SK-N-SH (cell line): ENCODE measurements around the gene NHLH1. TPM values are rescaled to one million over a fixed set of nuclear protein-coding genes. Genes with fewer than 3 reads are reported as not detected.

Experiments
- CTCF ChIA-PET: fragments of 300-600, 350-600 bp; formaldehyde crosslinking; extraction: SDS; loops from one replicate; lab custom pipeline; 2021; lab: Yijun Ruan, JAX
- POLR2A ChIA-PET: fragments of 350-600 bp; sonication (Branson Sonifier 250); formaldehyde crosslinking; extraction: SDS; loops from one replicate; lab custom pipeline; 2020; ENCODE audit warnings: antibody characterized with exemption, inconsistent platforms; lab: Yijun Ruan, JAX
- DNase-seq: peaks from one replicate; pipeline ENCODE4 v3.0.0; 2012
- H2AFZ ChIP-seq: fragments of 200-600 bp; sonication (generic); 2 replicates; pipeline ENCODE4 v1.8.1; 2016; ENCODE audit warnings: antibody characterized with exemption, mild to moderate bottlenecking, low read depth
- H3F3A ChIP-seq: fragments of 200-600 bp; sonication (generic); replicated peaks from 2 replicates; pipeline ENCODE3; 2016; ENCODE audit warnings: antibody characterized with exemption, mild to moderate bottlenecking; ENCODE audit not compliant: insufficient read depth
- H3K27ac ChIP-seq, 2 experiments: fragments of 200-500 bp in 1 of 2; fragments of 200-600 bp in 1 of 2; sonication (Bioruptor generic) in 1 of 2; sonication (generic), shearing (Covaris generic) in 1 of 2; 2 replicates each; pipeline versions ENCODE4 v1.5.1 to v1.6.1; 2014 to 2016; ENCODE audit warnings: low read depth in 2 of 2, inconsistent platforms in 1 of 2, low read length in 1 of 2, mild to moderate bottlenecking in 1 of 2, mixed read lengths in 1 of 2
- H3K27me3 ChIP-seq: fragments of 200-600 bp; sonication (generic), shearing (Covaris generic); 2 replicates; pipeline ENCODE4 v1.6.1; 2016; ENCODE audit warnings: mixed run types; ENCODE audit not compliant: insufficient read depth
- H3K36me3 ChIP-seq, 2 experiments: fragments of 200-500 bp in 1 of 2; fragments of 200-600 bp in 1 of 2; sonication (Bioruptor generic) in 1 of 2; sonication (generic) in 1 of 2; replicated peaks in 1 of 2; 2 replicates each; pipeline versions ENCODE3 to v1.5.1; 2014 to 2016; ENCODE audit warnings: low read length in 1 of 2, mild to moderate bottlenecking in 1 of 2; ENCODE audit not compliant: insufficient read depth in 2 of 2, control insufficient read depth in 1 of 2
- H3K4me1 ChIP-seq, 2 experiments: fragments of 200-500 bp in 1 of 2; fragments of 200-600 bp in 1 of 2; sonication (Bioruptor generic) in 1 of 2; sonication (generic), shearing (Covaris generic) in 1 of 2; 2 replicates each; pipeline versions ENCODE4 v1.5.1 to v1.6.1; 2014 to 2016; ENCODE audit warnings: low read depth in 1 of 2, low read length in 1 of 2, mixed run types in 1 of 2; ENCODE audit not compliant: insufficient read depth in 2 of 2, control insufficient read depth in 1 of 2
- H3K4me2 ChIP-seq: fragments of 200-600 bp; sonication (generic), shearing (Covaris generic); 2 replicates; pipeline ENCODE4 v1.6.1; 2017; ENCODE audit warnings: mixed run types
- H3K4me3 ChIP-seq, 2 experiments: fragments of 200-500 bp in 1 of 2; fragments of 200-600 bp in 1 of 2; sonication (Bioruptor generic) in 1 of 2; sonication (generic), shearing (Covaris generic) in 1 of 2; 2 replicates each; pipeline versions ENCODE4 v1.5.1 to v1.8.1; 2014 to 2016; ENCODE audit warnings: low read depth in 2 of 2, inconsistent platforms in 1 of 2, low read length in 1 of 2, mild to moderate bottlenecking in 1 of 2, mixed read lengths in 1 of 2, moderate library complexity in 1 of 2
- H3K79me2 ChIP-seq: fragments of 200-600 bp; sonication (generic); 2 replicates; pipeline ENCODE4 v1.8.1; 2017; ENCODE audit warnings: mild to moderate bottlenecking; ENCODE audit not compliant: insufficient read depth
- H3K9ac ChIP-seq: fragments of 200-600 bp; sonication (generic); 2 replicates; pipeline ENCODE4 v1.6.1; 2017; ENCODE audit warnings: mixed run types
- H3K9me2 ChIP-seq: fragments of 200-600 bp; sonication (generic); 2 replicates; pipeline ENCODE4 v1.6.1; 2017; ENCODE audit warnings: mixed run types
- H3K9me3 ChIP-seq: fragments of 200-600 bp; sonication (generic); 2 replicates; pipeline ENCODE4 v1.6.1; 2017; ENCODE audit warnings: mixed run types, mild to moderate bottlenecking, moderate library complexity
- H4K20me1 ChIP-seq: fragments of 200-600 bp; sonication (generic); 2 replicates; pipeline ENCODE4 v1.6.1; 2017; ENCODE audit warnings: mild to moderate bottlenecking, mixed run types; ENCODE audit not compliant: insufficient read depth
- CHD2 ChIP-seq: fragments of 150-350 bp; IDR thresholded peaks from 2 replicates; pipeline ENCODE4 v1.6.1; 2018; ENCODE audit warnings: low read length; ENCODE audit not compliant: partially characterized antibody
- ELF1 ChIP-seq: IDR thresholded peaks from 2 replicates; pipeline ENCODE4 v1.4.0; 2012
- FOSL2 ChIP-seq: IDR thresholded peaks from 2 replicates; pipeline ENCODE4 v1.4.0; 2012; ENCODE audit warnings: low read depth, mild to moderate bottlenecking, moderate library complexity, borderline replicate concordance
- JUND ChIP-seq: IDR thresholded peaks from 2 replicates; pipeline ENCODE4 v1.4.0; 2012
- MAX ChIP-seq: IDR thresholded peaks from 2 replicates; pipeline ENCODE4 v1.4.0; 2012; ENCODE audit warnings: low read depth
- MXI1 ChIP-seq: IDR thresholded peaks from 2 replicates; pipeline ENCODE4 v1.6.1; 2012; ENCODE audit warnings: mild to moderate bottlenecking, low read depth, low read length, improper control_type of control experiment
- NRF1 ChIP-seq: IDR thresholded peaks from 2 replicates; pipeline ENCODE4 v1.6.1; 2012; ENCODE audit warnings: low read depth, mild to moderate bottlenecking, low read length
- POLR2AphosphoS5 ChIP-seq: IDR thresholded peaks from 2 replicates; pipeline ENCODE4 v1.6.1; 2012; ENCODE audit warnings: low read depth, low read length
- RAD21 ChIP-seq: IDR thresholded peaks from 2 replicates; pipeline ENCODE4 v1.6.1; 2012; ENCODE audit warnings: mild to moderate bottlenecking, low read length
- RFX5 ChIP-seq: IDR thresholded peaks from 2 replicates; pipeline ENCODE4 v1.6.1; 2012; ENCODE audit warnings: mild to moderate bottlenecking, improper control_type of control experiment, low read length
- RXRA ChIP-seq: IDR thresholded peaks from 2 replicates; pipeline ENCODE4 v1.4.0; 2012; ENCODE audit warnings: low read depth, mild to moderate bottlenecking, borderline replicate concordance
- SIN3A ChIP-seq: IDR thresholded peaks from 2 replicates; pipeline ENCODE4 v1.6.1; 2012; ENCODE audit warnings: low read depth, mild to moderate bottlenecking, low read length, moderate library complexity, borderline replicate concordance
- SMC3 ChIP-seq: IDR thresholded peaks from 2 replicates; pipeline ENCODE4 v1.6.1; 2012; ENCODE audit warnings: low read depth, low read length, improper control_type of control experiment
- TAF1 ChIP-seq: IDR thresholded peaks from 2 replicates; pipeline ENCODE4 v1.6.1; 2012; ENCODE audit warnings: low read depth, mild to moderate bottlenecking, low read length, moderate library complexity, borderline replicate concordance
- TCF12 ChIP-seq: IDR thresholded peaks from 2 replicates; pipeline ENCODE4 v1.4.0; 2012
- TEAD4 ChIP-seq: IDR thresholded peaks from 2 replicates; pipeline ENCODE4 v1.4.0; 2012; ENCODE audit warnings: mild to moderate bottlenecking, borderline replicate concordance; ENCODE audit not compliant: insufficient read depth
- USF1 ChIP-seq: IDR thresholded peaks from 2 replicates; pipeline ENCODE4 v1.4.0; 2012; ENCODE audit warnings: low read depth, borderline replicate concordance
- USF2 ChIP-seq: fragments of 150-350 bp; IDR thresholded peaks from 2 replicates; pipeline ENCODE4 v1.6.1; 2017; ENCODE audit warnings: antibody characterized with exemption, low read length, low read depth, borderline replicate concordance
- whole genome bisulfite sequencing: methylation state at CpG from one replicate; pipeline ENCODE4 v1.1.6; 2017; ENCODE audit warnings: low lambda C conversion rate; 5-methylcytosine and 5-hydroxymethylcytosine counted together
- polyA plus RNA-seq, 3 experiments: library from polyadenylated mRNA; depleted of rRNA; stranded (reverse); fragments of >200 nt; gene quantifications; 2 replicates each; pipeline ENCODE4 v1.2.3, GENCODE V29; 2012

Gene NHLH1
- polyA plus RNA-seq, 1 of the 3 experiments (the other 2 are of a cell fraction) = 0.18 TPM

- peaks cover 29 to 45% of the 10 kb centered on the region in 2 experiments for H3K36me3 ChIP-seq
- peak overlapping the region; percentile 83 for H3K4me2 ChIP-seq
- no peak for TF ChIP-seq USF2
- TF ChIP-seq SIN3A = no peak
- TF ChIP-seq TEAD4 = no peak
- TF ChIP-seq RFX5 = no peak
- TF ChIP-seq SMC3 = no peak
- no peak for TF ChIP-seq NRF1
- TF ChIP-seq RAD21 = no peak
- TF ChIP-seq JUND = no peak
- TF ChIP-seq MAX = no peak
- TF ChIP-seq MXI1 = no peak
- TF ChIP-seq ELF1 = no peak
- no peak for TF ChIP-seq FOSL2
- no peak for TF ChIP-seq TCF12
- TF ChIP-seq TAF1 = no peak
- TF ChIP-seq POLR2AphosphoS5 = no peak
- TF ChIP-seq CHD2 = no peak
- H4K20me1 ChIP-seq = peaks cover 27% of the 10 kb centered on the region
- CTCF ChIA-PET = interaction anchor here (0.8 to 4.5 kb wide), 5 partner anchors 10 to 53 kb away, joined by 3 to 20 read pairs (median 3); no protein-coding TSS in a partner anchor
- POLR2A ChIA-PET = interaction anchor here (0.7 to 0.9 kb wide), 2 partner anchors 15 to 82 kb away, joined by 3 read pairs; partner anchors contain the start of gene DCAF8
- peak overlapping the region; percentile 93; the same call in 1 of the 2 replicates for H2AFZ ChIP-seq
- H3K9me2 ChIP-seq = no peaks in the 10 kb centered on the region
- no peaks in the 10 kb centered on the region for H3F3A ChIP-seq
- no peak for DNase-seq
- H3K4me3 ChIP-seq = peak overlapping the region; percentile 94 to 98
- no peak overlapping the region for H3K27ac ChIP-seq
- H3K4me1 ChIP-seq = peaks cover 3 to 15% of the 10 kb centered on the region in 2 experiments; a peak in 2 of 4 replicates
- H3K9me3 ChIP-seq = no peaks in the 10 kb centered on the region
- no peaks in the 10 kb centered on the region for H3K27me3 ChIP-seq
- WGBS = 80% methylated on average over 3 of the region's 3 CpGs
- peak overlapping the region; percentile 98 for H3K9ac ChIP-seq
- H3K79me2 ChIP-seq = peaks cover 71% of the 10 kb centered on the region
Measured at GRCh38 chr1:160344241-160344640, 22.6 kb upstream of the NHLH1 start.

GRCh38 chr1:160344936-160345335 lies 21.9 kb upstream of the NHLH1 start:
- Histone ChIP-seq H3K27me3 (no peaks in the 10 kb centered on the region), H3K27ac (no peak overlapping the region), H3F3A (no peaks in the 10 kb centered on the region), H3K36me3 (peaks cover 26 to 45% of the 10 kb centered on the region in 2 experiments), H2AFZ (no peak overlapping the region), H4K20me1 (peaks cover 20% of the 10 kb centered on the region), H3K4me3 (no peak overlapping the region), H3K79me2 (peaks cover 64% of the 10 kb centered on the region), H3K9me3 (no peaks in the 10 kb centered on the region), H3K9me2 (no peaks in the 10 kb centered on the region), H3K4me2 (no peak overlapping the region), H3K9ac (no peak overlapping the region), H3K4me1 (peaks cover 0 to 15% of the 10 kb centered on the region in 2 experiments; a peak in 1 of 4 replicates)
- WGBS = 96% methylated on average over 6 of the region's 6 CpGs
- ChIA-PET POLR2A (interaction anchor here (0.7 kb wide), 1 partner anchor 16 kb away, joined by 3 read pairs; no protein-coding TSS in a partner anchor), CTCF (interaction anchor here (0.8 to 4.5 kb wide), 5 partner anchors 9 to 54 kb away, joined by 3 to 20 read pairs (median 3); no protein-coding TSS in a partner anchor)
- TF ChIP-seq RXRA (no peak), USF1 (no peak), POLR2AphosphoS5 (no peak), TEAD4 (no peak), ELF1 (no peak)
- DNase-seq = no peak
